NCI-H1694 treated with DMSO at 0.1 percent for 48 hours (cell line): Measurements from ENCODE around the gene ENPP4.
"Not testable (repeated sequence)": the region's sequence is repeated elsewhere in the genome, so short reads cannot be mapped to it uniquely, and the experiment has no call there.

Experiments
- DNase-seq: peaks from one replicate; lab custom pipeline; 2025; lab: John Stamatoyannopoulos, UW

ENPP4 gene, protein sequence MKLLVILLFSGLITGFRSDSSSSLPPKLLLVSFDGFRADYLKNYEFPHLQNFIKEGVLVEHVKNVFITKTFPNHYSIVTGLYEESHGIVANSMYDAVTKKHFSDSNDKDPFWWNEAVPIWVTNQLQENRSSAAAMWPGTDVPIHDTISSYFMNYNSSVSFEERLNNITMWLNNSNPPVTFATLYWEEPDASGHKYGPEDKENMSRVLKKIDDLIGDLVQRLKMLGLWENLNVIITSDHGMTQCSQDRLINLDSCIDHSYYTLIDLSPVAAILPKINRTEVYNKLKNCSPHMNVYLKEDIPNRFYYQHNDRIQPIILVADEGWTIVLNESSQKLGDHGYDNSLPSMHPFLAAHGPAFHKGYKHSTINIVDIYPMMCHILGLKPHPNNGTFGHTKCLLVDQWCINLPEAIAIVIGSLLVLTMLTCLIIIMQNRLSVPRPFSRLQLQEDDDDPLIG

DNA sequence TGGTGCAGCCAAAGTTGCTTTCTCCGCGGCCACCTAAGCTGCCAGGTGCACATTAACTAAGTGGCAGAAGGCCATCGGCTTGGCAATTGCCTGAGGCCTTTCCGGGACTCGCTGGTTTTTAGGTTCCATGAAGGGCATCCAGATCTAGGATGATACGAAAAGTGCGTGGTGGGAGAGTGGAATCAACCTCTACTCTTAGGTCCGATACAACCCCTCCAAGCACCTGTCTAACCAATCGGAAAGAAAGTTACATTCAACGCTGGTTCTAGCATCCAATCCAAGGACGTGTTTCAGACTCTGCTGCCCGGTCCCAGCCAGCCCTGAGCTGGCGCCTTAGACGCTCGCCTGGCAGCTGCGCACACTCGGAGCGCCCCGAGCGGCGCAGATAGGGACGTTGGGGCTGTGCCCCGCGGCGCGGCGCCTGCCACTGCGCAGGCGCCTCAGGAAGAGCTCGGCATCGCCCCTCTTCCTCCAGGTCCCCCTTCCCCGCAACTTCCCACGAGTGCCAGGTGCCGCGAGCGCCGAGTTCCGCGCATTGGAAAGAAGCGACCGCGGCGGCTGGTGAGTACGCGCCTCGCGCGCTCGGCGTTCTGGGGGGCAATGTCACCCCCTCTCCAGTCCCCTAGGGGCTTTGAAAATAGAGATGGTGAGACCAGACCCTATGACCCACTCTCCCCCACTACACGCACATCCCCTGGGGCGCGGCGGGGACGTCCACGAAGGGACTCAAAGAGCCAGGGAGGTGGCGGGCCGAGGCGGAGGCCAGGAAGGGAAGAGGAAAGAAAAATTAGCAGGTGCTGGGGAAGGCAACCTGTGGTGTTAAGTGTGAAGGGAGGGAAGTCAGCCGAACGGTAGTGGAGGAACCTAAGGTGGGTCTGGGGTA lies at the start of gene ENPP4:
TSS of gene ENPP4 (plus strand) at position 361 of the 883 bp plus-strand sequence. CDS start 9,595 bp downstream, outside the sequence.
- DNase-seq, result peak; percentile 78

DNA sequence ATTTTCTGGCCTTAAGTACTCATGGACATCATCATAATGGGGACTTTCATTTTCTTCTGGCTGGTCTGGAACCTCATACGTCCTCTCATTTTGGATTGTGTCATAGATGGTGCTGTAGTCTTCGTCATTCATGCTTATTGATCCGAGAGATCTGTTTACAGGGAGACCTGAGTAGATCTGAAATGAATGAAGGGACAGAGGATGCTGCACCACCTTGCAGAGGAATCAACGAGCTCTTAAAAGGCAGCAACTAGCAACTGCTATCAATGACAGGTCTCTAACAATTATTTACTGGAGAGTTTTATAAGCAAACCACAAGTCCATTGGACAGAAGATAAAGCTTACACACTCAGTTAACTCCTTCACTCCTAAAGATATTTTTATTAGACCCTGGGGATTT lies 49.7 kb upstream of the ENPP4 start:
- DNase-seq, result no peak

DNA sequence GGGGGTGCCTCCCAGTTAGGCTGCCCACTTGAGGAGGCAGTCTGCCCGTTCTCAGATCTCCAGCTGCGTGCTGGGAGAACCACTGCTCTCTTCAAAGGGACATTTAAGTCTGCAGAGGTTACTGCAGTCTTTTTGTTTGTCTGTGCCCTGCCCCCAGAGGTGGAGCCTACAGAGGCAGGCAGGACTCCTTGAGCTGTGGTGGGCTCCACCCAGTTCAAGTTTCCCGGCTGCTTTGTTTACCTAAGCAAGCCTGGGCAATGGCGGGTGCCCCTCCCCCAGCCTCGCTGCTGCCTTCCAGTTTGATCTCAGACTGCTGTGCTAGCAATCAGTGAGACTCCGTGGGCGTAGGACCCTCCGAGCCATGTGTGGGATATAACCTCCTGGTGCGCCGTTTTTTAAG lies 44.1 kb upstream of the ENPP4 start:
- not testable (repeated sequence) for DNase-seq

DNA sequence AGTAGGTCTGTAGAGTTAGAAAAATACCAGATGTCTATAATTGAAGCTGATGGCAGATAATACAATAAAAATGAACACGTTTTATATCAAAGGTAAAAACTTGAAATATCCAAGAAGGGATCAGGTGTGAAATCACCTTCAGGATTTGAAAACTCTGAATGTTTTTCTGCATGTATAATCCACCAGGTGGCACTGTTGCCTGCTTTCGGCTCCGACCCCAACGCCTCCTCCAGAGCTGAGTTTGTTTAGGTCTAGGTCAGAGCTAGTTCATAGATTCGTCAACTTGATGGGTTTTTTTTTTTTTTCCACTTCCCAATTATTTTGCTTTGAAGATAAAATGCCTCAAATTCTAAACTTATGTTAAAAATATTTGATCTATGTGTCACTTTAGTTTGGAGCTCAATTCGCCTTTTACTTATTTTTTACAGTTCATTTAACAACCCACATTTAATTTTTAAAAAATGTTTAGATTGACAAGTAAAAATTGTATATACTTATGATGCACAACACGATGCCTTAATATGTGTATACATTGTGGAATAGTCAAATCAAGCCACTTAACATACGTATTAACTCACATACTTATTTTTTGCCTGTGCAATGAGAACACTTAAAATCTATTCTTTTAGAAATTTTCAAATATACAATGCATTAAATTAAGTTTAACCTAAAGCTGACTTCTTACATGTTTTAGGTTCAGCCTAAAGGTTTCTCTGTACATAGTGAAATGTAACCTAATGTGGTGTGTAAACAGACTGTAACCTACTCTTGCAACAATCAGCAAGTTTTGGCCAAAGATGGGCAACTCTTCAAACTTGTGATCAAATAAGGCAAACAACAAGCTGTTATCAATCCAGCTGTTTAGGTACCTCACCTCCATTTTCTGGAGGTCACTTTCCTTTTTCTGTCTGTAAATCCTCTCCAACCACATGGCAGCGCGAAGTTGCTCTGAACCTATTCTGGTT lies 39.4 kb upstream of the ENPP4 start:
- peak; percentile 22 for DNase-seq

DNA sequence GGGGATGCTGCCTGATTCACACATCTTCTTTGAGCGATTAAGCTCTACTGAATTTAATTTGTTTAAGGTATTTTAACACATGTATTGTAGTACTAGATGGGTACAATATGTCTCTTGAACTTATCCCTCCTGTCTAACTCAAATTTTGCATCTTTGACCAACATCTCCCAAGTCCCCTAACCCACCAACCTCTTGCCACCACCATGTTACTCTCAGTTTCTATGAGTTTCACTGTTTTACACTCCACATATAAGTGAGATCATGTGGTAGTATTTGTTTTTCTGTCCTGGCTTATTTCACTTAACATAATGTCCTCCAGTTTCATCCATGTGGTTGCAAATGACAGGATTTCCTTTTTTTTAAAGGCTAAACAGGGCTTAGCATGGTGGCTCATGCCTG lies 38.7 kb upstream of the ENPP4 start:
- DNase-seq, result no peak

DNA sequence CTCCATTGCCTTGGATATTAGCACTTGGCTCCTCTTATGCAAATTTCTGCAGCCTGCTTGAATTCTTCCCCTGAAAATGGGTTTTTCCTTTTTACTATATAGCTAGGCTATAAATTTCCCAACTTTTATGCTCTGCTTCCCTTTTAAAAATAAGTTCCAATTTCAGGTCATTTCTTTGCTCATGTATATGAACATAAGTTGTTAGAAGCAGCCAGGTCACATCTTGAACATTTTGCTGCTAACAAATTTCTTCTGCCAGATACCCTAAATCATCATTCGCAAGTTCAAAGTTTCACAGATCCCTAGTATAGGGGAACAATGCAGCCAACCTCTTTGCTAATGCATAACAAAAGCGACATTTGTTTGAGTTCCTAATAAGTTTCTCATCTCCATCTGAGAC lies 34.5 kb upstream of the ENPP4 start:
- no peak for DNase-seq

DNA sequence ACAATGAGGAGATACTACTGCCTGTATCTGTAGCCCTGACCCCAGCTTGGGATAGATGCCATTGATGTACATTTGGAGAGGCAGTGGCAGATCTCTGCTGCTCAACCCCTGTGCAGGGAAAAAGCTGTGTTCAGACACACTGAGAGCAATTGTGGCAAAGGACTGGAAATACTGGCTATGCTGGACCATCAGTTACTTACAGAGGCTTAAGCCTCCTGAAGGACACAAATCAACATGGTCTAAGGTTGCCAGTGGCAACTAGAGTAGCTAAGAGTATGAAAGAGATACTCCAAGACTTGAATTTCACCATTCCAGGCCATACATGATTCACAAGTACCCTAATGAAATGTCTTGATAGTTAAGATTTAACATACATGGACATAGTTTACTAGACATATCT lies 32.4 kb upstream of the ENPP4 start:
- no peak for DNase-seq

DNA sequence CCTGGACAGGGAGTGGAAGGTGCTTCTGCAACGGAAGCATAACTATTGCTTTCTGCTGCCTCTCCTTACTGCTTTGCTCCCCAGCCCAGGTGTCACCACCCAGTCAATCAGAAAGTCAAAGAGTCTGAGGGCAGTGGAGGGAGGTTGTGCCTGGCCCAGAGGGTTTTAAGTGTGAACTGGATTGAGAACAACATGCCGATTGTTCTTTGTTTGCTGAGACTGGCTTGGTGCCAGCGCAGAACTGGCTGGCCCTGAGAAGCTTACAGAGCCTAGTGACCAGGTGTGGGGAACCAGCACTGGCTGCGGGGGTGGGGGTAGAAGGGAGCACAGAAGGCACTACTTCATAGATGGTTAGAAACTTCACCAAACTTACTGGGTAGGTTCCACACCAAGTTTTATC lies 31.1 kb upstream of the ENPP4 start:
- DNase-seq, result no peak

DNA sequence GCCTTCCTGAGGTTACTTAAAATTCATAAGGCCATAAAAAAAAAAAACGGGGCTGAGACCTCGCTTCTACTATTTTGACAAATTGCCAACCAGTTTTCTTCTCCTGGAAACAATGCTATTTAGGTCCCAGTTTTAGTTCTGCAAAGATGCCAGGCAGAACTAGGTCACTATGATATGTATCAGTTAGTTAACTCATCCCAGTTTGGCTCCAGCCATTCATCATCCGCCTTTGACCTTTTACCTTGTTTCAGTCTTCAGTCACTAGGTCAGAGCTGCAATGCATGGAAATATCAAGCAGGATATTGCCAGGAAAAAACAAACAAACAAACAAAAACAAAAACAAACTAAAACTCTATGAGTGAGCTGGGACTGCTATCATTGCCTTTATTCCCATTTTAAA lies 29.8 kb upstream of the ENPP4 start:
- DNase-seq, result no peak

DNA sequence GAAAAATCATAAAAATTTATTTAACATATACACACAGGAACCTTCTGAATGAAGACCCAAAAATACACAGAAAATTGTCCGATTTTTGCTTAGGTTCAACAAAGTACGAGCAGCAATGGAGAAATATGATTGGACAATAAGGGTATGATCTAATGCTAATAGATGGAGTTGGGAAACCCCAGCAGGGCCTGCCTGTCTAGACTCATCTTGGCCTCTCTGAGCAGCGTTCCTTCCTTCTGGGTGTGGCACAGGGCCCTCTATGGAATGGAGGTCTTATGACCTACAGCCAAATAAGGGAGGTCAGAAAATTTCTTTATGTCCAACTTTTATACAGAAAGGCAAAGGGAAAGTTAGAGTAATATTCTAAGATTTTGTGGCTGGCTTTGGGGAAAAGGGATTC lies 27.7 kb upstream of the ENPP4 start:
- DNase-seq, result no peak

DNA sequence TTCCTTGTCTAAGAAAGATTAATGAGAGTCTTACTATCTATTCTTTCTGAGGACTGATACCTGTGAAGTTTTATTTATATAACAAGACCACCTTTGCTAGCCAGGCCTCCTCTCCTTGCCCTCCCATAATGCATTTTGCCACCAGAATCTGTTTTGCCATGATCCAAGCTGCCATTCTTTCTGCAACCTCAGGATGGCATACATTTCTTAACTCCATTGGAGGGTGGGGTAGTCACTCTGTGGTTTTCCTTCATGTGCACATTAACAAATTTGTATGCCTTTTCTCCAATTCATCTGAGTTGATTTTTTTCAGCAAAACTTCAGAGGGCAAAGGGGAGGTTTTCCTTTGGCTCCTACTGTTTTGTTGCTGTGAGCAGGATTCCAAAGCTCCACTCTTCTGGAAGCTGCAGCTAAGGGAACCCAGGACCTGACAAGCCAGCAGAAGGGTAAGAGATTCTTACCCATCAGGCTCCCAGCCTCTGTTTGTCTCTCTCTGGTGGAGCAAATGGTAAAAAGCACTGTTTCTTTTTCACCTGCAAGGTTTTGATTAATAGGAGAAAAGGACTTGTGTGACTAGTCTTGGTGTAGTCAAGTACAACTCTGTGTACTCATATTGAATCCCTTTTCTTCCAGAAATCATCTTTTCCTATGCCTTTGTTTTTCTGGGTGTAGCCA lies 26.2 kb upstream of the ENPP4 start:
- DNase-seq, result no peak

DNA sequence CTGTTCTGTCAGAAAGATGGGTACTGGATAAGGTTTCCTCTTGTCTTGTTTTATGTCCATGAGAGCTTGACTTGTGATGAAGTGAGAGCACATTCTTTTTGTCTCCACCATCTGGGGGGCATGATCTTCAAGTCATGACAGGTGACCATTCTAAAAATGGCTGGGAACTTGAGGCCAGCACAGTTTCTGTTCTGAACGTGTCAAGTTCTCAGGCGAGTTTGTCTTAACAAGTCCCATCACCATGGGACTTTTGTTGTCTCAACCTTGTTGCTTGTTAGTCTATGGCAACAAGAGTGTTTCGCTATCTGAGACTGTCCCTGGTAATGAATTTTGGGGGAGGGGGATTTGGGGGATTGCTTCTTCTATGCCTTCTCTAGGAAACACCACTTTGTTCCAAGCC lies 25.6 kb upstream of the ENPP4 start:
- DNase-seq, result no peak

DNA sequence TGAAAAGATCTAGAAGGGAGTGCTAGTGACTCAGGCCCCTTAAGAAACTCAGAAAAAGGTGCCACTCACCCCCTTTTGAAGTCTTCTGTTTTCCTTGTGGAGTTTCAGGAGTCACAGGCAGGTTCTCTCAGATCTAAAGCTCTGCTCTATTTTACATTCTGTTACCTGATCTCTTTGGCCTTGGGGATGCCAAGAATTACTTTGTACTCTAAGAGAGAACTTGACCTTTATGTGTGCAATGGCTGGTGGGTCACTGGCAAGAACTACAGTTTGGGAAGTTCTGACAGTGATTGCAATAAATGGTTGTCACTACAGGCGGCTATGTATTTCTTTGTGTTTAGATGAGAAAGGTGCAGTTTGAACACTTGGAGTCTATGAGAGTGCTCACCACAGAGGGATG lies 24.2 kb upstream of the ENPP4 start:
- no peak for DNase-seq

DNA sequence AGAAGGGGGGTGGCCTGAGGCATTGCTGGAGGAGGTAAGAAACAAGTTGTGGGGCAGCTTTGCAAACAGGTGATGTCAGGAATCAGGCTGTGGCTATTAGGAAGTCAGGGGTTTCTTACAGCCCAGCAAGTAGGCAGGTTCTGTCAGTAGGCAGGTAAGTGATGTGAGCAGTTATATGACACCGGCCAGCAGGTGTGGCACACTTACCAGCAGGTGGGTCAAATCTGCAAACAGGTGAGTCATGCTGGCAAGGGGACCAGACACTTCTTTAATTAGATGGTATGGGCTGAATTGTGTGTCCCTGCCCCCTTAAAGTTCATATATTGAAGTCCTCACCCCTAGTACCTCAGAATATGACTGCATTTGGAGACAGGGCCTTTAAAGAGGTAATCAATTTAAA lies 16.4 kb upstream of the ENPP4 start:
- DNase-seq, result no peak

DNA sequence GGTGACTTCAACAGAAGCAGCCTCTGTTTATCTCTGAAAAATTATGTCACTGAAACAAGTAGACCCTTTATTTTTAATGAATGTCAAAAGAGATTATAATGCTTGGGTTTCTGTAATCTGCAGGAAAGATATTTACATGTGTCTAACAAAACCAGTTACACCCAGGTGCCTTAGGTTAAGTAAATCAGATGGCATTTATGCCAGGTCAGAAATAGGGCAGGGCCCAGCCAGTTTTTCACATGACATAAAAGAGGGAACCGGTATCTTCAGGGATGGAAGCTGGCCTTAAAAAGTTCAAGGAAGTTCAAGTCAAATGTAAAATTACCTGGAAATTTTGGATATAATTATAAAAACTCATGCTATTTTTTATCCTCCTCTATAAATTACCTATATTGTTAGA lies 14.2 kb upstream of the ENPP4 start:
- no peak for DNase-seq

DNA sequence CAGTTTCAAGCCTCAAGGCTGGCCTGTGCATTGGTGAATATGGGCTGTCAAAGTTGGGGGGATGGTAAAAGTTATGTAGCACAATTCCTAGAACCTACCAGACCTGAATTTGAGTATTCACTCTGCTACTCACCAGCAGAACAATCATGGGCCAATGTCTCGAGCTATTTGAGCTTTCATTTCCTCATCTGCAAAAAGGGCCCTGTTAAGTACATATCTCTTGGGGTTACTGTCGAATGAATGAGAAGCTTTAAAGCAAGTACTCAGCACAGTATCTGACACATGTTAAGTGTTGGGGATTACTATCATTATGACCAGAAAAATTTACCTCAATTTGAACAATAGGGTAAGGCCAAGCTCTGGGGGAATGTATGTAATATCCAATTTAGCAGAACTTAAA lies 13.5 kb upstream of the ENPP4 start:
- no peak for DNase-seq

DNA sequence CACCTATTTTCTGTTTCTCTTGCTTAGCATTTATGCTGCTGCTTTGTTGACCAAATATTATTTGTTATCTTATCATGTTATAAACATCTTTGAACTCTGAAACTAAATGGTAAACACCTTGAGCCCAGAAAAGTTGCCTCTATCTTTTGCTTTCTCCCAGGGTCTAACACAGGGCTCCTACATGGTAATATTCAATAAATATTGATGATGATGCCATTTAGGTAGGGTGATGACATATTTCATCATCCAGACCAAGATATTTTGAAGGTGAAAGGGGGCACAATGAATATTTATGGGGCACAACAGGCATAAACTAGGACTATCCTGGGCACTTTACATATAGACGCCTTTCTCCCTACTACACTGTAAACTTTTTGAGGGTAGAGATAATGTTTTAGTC lies 11.6 kb upstream of the ENPP4 start:
- DNase-seq, result no peak

DNA sequence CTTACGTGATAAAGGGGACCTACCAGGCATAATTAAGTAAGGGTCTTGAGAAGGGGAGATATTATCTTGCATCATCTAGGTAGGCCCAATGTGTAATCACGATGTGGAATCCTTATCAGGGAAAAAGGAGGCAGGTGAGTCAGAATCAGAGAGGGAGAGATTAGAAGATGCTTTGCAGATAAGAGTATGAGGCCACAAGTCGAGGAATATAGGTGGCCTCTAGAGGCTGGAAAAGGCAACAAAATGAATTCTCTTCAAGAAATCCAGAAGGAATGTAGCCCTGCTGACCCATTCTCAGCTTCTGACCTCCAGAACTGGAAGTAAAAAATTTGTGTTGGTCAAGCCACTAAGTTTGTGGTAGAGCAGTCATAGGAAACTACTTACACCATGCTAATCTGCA lies 11.0 kb upstream of the ENPP4 start:
- DNase-seq, result no peak

DNA sequence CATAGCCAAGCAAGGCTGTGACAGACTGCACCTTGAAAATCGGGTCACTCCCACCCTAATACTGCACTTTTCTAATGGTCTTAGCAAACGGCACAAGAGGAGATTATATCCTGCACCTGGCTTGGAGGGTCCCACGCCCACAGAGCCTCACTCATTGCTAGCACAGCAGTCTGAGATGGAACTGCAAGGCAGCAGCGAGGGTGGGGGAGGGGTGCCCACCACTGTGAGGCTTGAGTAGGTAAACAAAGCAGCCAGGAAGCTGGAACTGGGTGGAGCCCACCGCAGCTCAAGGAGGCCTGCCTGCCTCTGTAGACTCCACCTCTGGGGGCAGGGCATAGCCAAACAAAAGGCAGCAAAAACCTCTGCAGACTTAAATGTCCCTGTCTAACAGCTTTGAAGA lies 10.1 kb upstream of the ENPP4 start:
- not testable (repeated sequence) for DNase-seq

DNA sequence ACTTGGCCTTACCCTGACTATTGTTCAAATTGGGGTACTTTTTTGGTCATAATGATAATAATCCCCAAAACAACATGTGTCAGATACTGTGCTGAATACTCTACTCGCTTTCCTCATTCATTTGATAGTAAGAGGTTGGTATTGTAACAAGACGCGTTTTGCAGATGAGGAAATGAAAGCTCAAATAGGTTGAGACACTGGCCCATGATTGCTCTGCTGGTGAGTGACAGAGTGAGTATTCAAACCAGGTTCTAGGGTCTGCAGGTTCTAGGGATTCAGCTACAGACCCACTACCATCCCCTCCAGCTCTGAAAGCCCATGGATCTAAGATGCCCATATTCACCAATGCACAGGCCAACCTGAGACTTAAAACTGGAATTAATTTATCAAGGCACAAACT lies 1.3 kb upstream of the ENPP4 start:
- DNase-seq, result no peak

DNA sequence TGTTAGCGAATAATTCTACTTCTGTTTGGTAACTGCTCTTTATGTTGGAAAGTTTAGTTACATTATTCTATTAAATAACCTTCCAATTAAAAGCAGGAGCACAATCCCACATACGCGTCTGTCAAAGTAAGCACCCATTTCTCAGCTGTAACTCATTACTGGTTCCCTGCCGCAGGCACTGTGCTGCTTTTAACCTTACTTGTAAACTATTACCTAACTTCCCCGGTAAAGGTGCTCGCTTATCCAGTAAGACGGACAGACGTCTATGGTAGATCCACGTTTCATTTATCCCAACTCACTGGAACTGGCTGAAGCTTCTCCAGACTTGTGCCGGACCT lies 529 bp upstream of the ENPP4 start:
- peak; percentile 10 for DNase-seq

DNA sequence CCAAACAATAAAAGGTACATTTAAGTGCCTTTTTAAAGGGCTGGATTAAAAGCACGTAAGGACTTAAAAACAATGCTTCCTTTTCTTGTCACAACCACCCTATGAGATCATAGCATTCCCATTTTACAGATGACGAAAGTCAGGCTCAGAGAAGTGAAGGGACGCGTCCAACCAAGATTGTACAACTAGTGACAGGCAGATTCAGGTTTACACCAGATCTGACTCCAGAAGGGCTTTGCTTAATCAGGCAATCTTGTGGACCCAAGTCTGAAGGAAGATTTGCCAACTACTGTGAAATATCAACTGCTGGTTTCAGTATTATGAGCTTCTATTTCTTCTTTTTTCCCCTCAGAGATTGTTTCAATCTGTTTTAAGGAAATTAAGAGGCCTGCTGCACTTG lies 877 bp downstream of the ENPP4 start:
- no peak for DNase-seq
